HepG2 (cell line): ENCODE data around the gene TMEM127. TPM values are rescaled to one million over a fixed set of nuclear protein-coding genes. Genes with fewer than 3 reads are reported as not detected.

Source experiments
- HMG20B ChIP-seq: conservative IDR thresholded peaks from 2 replicates; pipeline ENCODE4 v1.6.1; 2016; ENCODE audit warnings: missing genetic modification reagents, missing compliant biosample characterization
- HNF4G ChIP-seq, 2 experiments: sonication (generic) in 1 of 2; formaldehyde crosslinking in 1 of 2; IDR thresholded peaks; 2 replicates each; pipeline versions ENCODE4 v1.4.0 to v1.6.1; 2011 to 2020; ENCODE audit warnings: borderline replicate concordance in 2 of 2, low read depth in 2 of 2, mild to moderate bottlenecking in 2 of 2, low read length in 1 of 2, missing genetic modification reagents in 1 of 2, moderate library complexity in 1 of 2
- JUNB ChIP-seq: sonication (generic); formaldehyde crosslinking; IDR thresholded peaks from 2 replicates; pipeline ENCODE4 v1.8.0; 2022; ENCODE audit warnings: missing genetic modification reagents, mild to moderate bottlenecking, borderline replicate concordance
- MAF1 ChIP-seq: sonication (generic); formaldehyde crosslinking; IDR thresholded peaks from 2 replicates; pipeline ENCODE4 v1.5.0; 2020; ENCODE audit warnings: missing genetic modification reagents, borderline replicate concordance
- MAFF ChIP-seq: IDR thresholded peaks from 2 replicates; pipeline ENCODE4 v1.6.1; 2011; ENCODE audit warnings: low read depth, low read length, improper control_type of control experiment
- MED8 ChIP-seq: sonication (generic); formaldehyde crosslinking; IDR thresholded peaks from 2 replicates; pipeline ENCODE4 v1.8.1; 2023; ENCODE audit warnings: mild to moderate bottlenecking, missing genetic modification reagents; ENCODE audit not compliant: insufficient replicate concordance
- MIXL1 ChIP-seq: IDR thresholded peaks from 2 replicates; pipeline ENCODE4 v1.6.1; 2016
- POLR2AphosphoS5 ChIP-seq: IDR thresholded peaks from 2 replicates; pipeline ENCODE4 v1.6.1; 2012; ENCODE audit warnings: low read depth, low read length
- REXO4 ChIP-seq: sonication (generic); formaldehyde crosslinking; IDR thresholded peaks from 2 replicates; pipeline ENCODE4 v1.8.0; 2022; ENCODE audit warnings: missing genetic modification reagents, mild to moderate bottlenecking, borderline replicate concordance
- RXRA ChIP-seq: sonication (generic); formaldehyde crosslinking; IDR thresholded peaks from 2 replicates; pipeline ENCODE4 v1.5.1; 2020; ENCODE audit warnings: missing genetic modification reagents
- RXRB ChIP-seq: IDR thresholded peaks from 2 replicates; pipeline ENCODE4 v1.6.1; 2016; ENCODE audit warnings: borderline replicate concordance, missing genetic modification reagents, missing compliant biosample characterization
- SCMH1 ChIP-seq: sonication (generic); formaldehyde crosslinking; IDR thresholded peaks from 2 replicates; pipeline ENCODE4 v1.9.0; 2021; ENCODE audit warnings: missing genetic modification reagents, mild to moderate bottlenecking, borderline replicate concordance
- SMAD3 ChIP-seq: sonication (generic); formaldehyde crosslinking; IDR thresholded peaks from 2 replicates; pipeline ENCODE4 v1.4.0; 2020; ENCODE audit warnings: missing genetic modification reagents
- SPEN ChIP-seq: sonication (generic); formaldehyde crosslinking; IDR thresholded peaks from 2 replicates; pipeline ENCODE4 v1.5.1; 2020; ENCODE audit warnings: low read depth, mild to moderate bottlenecking, missing genetic modification reagents
- TRIM22 ChIP-seq: fragments of 450-650 bp; IDR thresholded peaks from 2 replicates; pipeline ENCODE4 v1.6.1; 2017
- YEATS4 ChIP-seq: sonication (generic); formaldehyde crosslinking; IDR thresholded peaks from 2 replicates; pipeline ENCODE4 v1.4.0; 2020; ENCODE audit warnings: missing genetic modification reagents, borderline replicate concordance
- ZBTB20 ChIP-seq: sonication (generic); formaldehyde crosslinking; IDR thresholded peaks from 2 replicates; pipeline ENCODE4 v1.8.1; 2023; ENCODE audit warnings: missing genetic modification reagents, low read depth, mild to moderate bottlenecking, borderline replicate concordance
- ZNF138 ChIP-seq: sonication (generic); formaldehyde crosslinking; IDR thresholded peaks from 2 replicates; pipeline ENCODE4 v1.5.0; 2020; ENCODE audit warnings: mild to moderate bottlenecking, low read depth, missing genetic modification reagents
- ZNF251 ChIP-seq: sonication (generic); formaldehyde crosslinking; IDR thresholded peaks from 2 replicates; pipeline ENCODE4 v1.9.0; 2021; ENCODE audit warnings: mild to moderate bottlenecking, missing genetic modification reagents
- ZNF446 ChIP-seq: sonication (generic); formaldehyde crosslinking; IDR thresholded peaks from 2 replicates; pipeline ENCODE4 v1.5.0; 2020; ENCODE audit warnings: mild to moderate bottlenecking, missing genetic modification reagents
- ZNF773 ChIP-seq: sonication (generic); formaldehyde crosslinking; IDR thresholded peaks from 2 replicates; pipeline ENCODE4 v1.4.0; 2020; ENCODE audit warnings: missing genetic modification reagents, borderline replicate concordance
- polyA plus RNA-seq, 8 experiments: library from polyadenylated mRNA; depleted of rRNA in 3 of 8; stranded (reverse) in 7 of 8; unstranded in 1 of 8; fragments of >200 nt; fragmentation: Illumina TruSeq in 4 of 8; extraction: Trizol in 4 of 8; gene quantifications; 2 replicates each; pipeline versions ENCODE4 v1.2.1 to v1.2.3, GENCODE V29; 2011 to 2016; ENCODE audit warnings: low read depth in 4 of 8, missing spikeins in 1 of 8, mixed read lengths in 1 of 8; ENCODE audit not compliant: insufficient read depth in 1 of 8
- total RNA-seq, 5 experiments: library from RNA; depleted of rRNA; stranded (reverse); fragments of >200 nt; fragmentation: Illumina TruSeq; extraction: Trizol; gene quantifications; 2 replicates each; pipeline ENCODE4 v1.2.3, GENCODE V29; 2016; ENCODE audit warnings: low read depth in 1 of 5
- TF ChIP-seq, protein P1 (sequence below): sonication (generic); formaldehyde crosslinking; IDR thresholded peaks from 2 replicates; pipeline ENCODE4 v1.5.0; 2020; ENCODE audit warnings: missing genetic modification reagents
- TF ChIP-seq, protein P2 (sequence below): sonication (generic); formaldehyde crosslinking; IDR thresholded peaks from 2 replicates; pipeline ENCODE4 v1.5.1; 2020; ENCODE audit warnings: missing genetic modification reagents, mild to moderate bottlenecking, borderline replicate concordance
- TF ChIP-seq, protein P3 (sequence below): sonication (generic); formaldehyde crosslinking; IDR thresholded peaks from 2 replicates; pipeline ENCODE4 v1.9.0; 2021; ENCODE audit warnings: missing genetic modification reagents, mild to moderate bottlenecking, borderline replicate concordance

Gene TMEM127
- total and polyA plus RNA-seq, 2 of the 13 experiments (the other 11 are each of a cell fraction or from before 2014, with no cell fraction given): 21.5 to 33.9 TPM

DNA sequence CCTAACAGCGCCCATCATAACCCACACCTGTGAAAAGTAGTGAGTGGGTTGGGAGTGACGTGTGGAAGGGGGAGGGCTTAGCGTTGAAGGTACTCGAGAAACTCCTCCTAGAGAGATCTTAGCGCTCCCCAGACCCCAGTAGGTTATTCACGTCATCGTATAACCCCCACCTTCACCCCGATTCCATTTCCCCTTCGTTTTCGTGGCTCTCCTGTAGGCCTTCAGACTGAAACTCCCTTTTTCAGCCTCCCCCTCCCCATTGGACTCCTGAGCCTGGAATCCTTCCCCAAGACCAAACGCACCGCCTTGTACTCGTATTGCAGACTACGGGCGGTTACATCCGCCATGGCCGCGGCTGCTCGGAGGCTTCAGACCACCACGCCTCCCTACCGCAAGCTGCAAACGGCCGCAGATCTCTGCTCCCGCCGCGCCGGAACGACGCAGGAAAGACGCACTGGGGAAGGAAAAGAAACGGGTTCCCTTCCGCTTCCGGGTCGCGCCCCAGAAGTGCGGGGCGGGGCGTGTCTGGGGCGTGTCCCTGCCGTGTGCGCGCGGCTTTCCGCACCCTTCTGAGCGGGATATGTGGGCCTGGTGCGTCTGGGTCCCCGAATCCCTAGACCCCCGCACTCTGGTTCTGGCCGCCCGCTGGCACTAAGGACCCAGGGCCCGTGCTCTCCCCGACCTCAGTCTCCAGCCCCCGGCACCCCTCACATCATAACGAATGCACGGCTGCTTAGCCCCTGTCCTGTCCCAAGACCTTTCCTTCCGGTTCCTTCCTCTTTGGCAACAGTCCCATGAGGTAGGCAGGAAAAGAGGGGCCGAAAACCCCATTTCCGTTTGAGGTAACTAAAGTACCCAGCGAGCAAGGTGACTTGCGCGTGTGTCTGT lies 39.5 kb upstream of the TMEM127 start, which contains the start of gene SNRNP200 (continued):
- TF ChIP-seq HNF4G (IDR thresholded peaks at IDR 0.05; ENCODE audit: borderline replicate concordance, low read depth, low read length) (peak; percentile 6; the same call in 1 of the 2 replicates), HNF4G (CRISPR knock-in tag; IDR thresholded peaks at IDR 0.05; ENCODE audit: borderline replicate concordance, low read depth) (no peak; the same call in 1 of the 2 replicates), ZNF251 (CRISPR knock-in tag) (peak; percentile 61; the same call in 1 of the 2 replicates), YEATS4 (CRISPR knock-in tag) (peak; percentile 99), RXRB (CRISPR knock-in tag) (peak; percentile 67; the same call in 1 of the 2 replicates), REXO4 (CRISPR knock-in tag) (no peak), MAF1 (CRISPR knock-in tag) (peak; percentile 96), ZNF446 (CRISPR knock-in tag) (no peak), SMAD3 (CRISPR knock-in tag) (peak; percentile 76), ZNF138 (peak; percentile 21; the same call in 1 of the 2 replicates), MED8 (CRISPR knock-in tag) (peak; percentile 85), MAFF (no peak), MIXL1 (CRISPR knock-in tag) (peak; percentile 13; the same call in 1 of the 2 replicates), SCMH1 (CRISPR knock-in tag) (no peak), ZBTB20 (CRISPR knock-in tag) (peak; percentile 85), TRIM22 (no peak), JUNB (CRISPR knock-in tag) (no peak), SPEN (CRISPR knock-in tag) (peak; percentile 99), POLR2AphosphoS5 (peak; percentile 96), RXRA (peak; percentile 85), ZNF773 (CRISPR knock-in tag) (0 out of 2 replicates have a peak, but pooled peaks have one; percentile 64), HMG20B (CRISPR knock-in tag) (peak; percentile 53; the same call in 1 of the 2 replicates)
- TF ChIP-seq, protein P1, sequence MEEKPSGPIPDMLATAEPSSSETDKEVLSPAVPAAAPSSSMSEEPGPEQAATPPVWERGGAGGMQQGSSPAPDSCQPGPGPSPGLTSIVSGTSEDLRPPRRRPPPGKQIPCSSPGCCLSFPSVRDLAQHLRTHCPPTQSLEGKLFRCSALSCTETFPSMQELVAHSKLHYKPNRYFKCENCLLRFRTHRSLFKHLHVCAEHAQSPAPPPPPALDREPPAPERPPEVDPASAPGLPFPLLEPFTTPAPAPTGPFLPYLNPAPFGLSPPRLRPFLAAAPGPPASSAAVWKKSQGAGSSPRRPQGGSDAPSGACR (CRISPR knock-in tag): peak; percentile 94
- TF ChIP-seq, protein P2, sequence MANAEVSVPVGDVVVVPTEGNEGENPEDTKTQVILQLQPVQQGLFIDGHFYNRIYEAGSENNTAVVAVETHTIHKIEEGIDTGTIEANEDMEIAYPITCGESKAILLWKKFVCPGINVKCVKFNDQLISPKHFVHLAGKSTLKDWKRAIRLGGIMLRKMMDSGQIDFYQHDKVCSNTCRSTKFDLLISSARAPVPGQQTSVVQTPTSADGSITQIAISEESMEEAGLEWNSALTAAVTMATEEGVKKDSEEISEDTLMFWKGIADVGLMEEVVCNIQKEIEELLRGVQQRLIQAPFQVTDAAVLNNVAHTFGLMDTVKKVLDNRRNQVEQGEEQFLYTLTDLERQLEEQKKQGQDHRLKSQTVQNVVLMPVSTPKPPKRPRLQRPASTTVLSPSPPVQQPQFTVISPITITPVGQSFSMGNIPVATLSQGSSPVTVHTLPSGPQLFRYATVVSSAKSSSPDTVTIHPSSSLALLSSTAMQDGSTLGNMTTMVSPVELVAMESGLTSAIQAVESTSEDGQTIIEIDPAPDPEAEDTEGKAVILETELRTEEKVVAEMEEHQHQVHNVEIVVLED (CRISPR knock-in tag): peak; percentile 96
- TF ChIP-seq, protein P3, sequence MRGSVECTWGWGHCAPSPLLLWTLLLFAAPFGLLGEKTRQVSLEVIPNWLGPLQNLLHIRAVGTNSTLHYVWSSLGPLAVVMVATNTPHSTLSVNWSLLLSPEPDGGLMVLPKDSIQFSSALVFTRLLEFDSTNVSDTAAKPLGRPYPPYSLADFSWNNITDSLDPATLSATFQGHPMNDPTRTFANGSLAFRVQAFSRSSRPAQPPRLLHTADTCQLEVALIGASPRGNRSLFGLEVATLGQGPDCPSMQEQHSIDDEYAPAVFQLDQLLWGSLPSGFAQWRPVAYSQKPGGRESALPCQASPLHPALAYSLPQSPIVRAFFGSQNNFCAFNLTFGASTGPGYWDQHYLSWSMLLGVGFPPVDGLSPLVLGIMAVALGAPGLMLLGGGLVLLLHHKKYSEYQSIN (CRISPR knock-in tag): no peak
